Endometrium (tissue), 2 donors: ENCODE measurements around the gene NR2F1.
A peak's percentile ranks its signal among the peaks of the same experiment; 100 is the strongest.

Experiments used
- FAIRE-seq: peaks from 2 replicates; lab custom pipeline; 2012; peaks lifted over from hg19 to GRCh38; lab: Jason Lieb, UNC
- donor health status: control.
- donor health status: control.

The NR2F1 gene

GRCh38 chr5:93604644-93605515 lies 21.9 kb downstream of the NR2F1 start:
- FAIRE-seq = no peak

GRCh38 chr5:93606382-93606752 lies 23.3 kb downstream of the NR2F1 start:
- FAIRE-seq = no peak

GRCh38 chr5:93607367-93608258 lies 24.6 kb downstream of the NR2F1 start:
- FAIRE-seq = peak; percentile 67

- no peak for FAIRE-seq
Observed at GRCh38 chr5:93608855-93609254, 25.8 kb downstream of the NR2F1 start.

GRCh38 chr5:93609762-93610161 lies 26.7 kb downstream of the NR2F1 start:
- no peak for FAIRE-seq

GRCh38 chr5:93610581-93611272 lies 27.7 kb downstream of the NR2F1 start:
- FAIRE-seq = no peak

GRCh38 chr5:93611273-93611975 lies 28.4 kb downstream of the NR2F1 start:
- no peak for FAIRE-seq

GRCh38 chr5:93611976-93612854 lies 29.2 kb downstream of the NR2F1 start:
- no peak for FAIRE-seq

GRCh38 chr5:93612855-93613243 lies 29.8 kb downstream of the NR2F1 start:
- no peak for FAIRE-seq

GRCh38 chr5:93616538-93617174 lies 33.6 kb downstream of the NR2F1 start:
- FAIRE-seq = no peak

GRCh38 chr5:93620487-93621326 lies 37.7 kb downstream of the NR2F1 start:
- no peak for FAIRE-seq

- no peak for FAIRE-seq
Observed at GRCh38 chr5:93621327-93621798, 38.3 kb downstream of the NR2F1 start.

- FAIRE-seq = no peak
Observed at GRCh38 chr5:93622240-93622885, 39.3 kb downstream of the NR2F1 start.

- FAIRE-seq = no peak
Observed at GRCh38 chr5:93623153-93623552, 40.1 kb downstream of the NR2F1 start.

- FAIRE-seq = no peak
Observed at GRCh38 chr5:93626801-93627200, 43.8 kb downstream of the NR2F1 start.

- FAIRE-seq = no peak
Observed at GRCh38 chr5:93632327-93632726, 49.3 kb downstream of the NR2F1 start.

- no peak for FAIRE-seq
Observed at GRCh38 chr5:93635991-93636390, 53.0 kb downstream of the NR2F1 start.

GRCh38 chr5:93636837-93637236 lies 53.8 kb downstream of the NR2F1 start:
- FAIRE-seq = no peak

- FAIRE-seq = no peak
Observed at GRCh38 chr5:93637697-93638096, 54.7 kb downstream of the NR2F1 start.
